Measurements from ENCODE around the gene LRP1. TPM values are rescaled to one million over a fixed set of nuclear protein-coding genes. Genes with fewer than 3 reads are reported as not detected.

Gene LRP1
- polyA plus RNA-seq, 1 donor (not counting 4 experiments of a cell fraction or from before 2014, with no cell fraction given) = 4.9 TPM

DNA sequence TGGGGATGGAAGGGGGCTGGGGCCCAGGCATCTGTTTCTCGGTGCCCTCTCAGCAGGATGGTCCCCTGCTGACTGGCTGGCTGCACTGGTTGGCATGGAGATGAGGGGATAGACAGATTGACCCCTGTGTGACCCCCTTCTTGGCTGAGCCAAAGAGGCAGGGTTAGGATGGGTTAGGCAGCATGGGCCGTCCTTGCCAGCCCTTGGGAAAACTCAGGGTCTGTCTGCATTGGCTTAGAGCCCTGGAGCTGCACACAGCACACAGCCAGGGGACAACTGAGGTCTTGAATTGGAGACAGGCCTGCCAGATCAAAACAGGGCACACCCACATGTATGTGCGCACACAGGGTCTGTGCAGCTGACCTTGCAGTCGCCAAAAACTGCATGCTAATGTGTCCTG is 30.4 kb downstream of the LRP1 start:
- no peaks in the 10 kb centered on the region for H3K4me1 ChIP-seq (ENCODE audit: control insufficient read depth, extremely low read depth, insufficient read depth, low read length)
- no peak overlapping the region for H3K9ac ChIP-seq (ENCODE audit: control insufficient read depth, extremely low read depth, insufficient read depth, low read length)
- TF ChIP-seq EZH2 (IDR thresholded peaks at IDR 0.05; ENCODE audit: low read length) = no peak
- TF ChIP-seq CTCF (optimal IDR thresholded peaks at IDR 0.05 in 1 of 3, IDR thresholded peaks at IDR 0.05 in 1 of 3, conservative IDR thresholded peaks at IDR 0.05 in 1 of 3; ENCODE audit: extremely low read depth in 1 of 3, insufficient read depth in 2 of 3, low read length in 3 of 3) = no peak
- H3K4me2 ChIP-seq (ENCODE audit: control insufficient read depth, extremely low read depth, insufficient read depth, low read depth, low read length) = no peak overlapping the region
- DNase-seq (ENCODE audit: low read depth, low spot score) (no peak), FAIRE-seq (no peak)
- no peak overlapping the region for H3K4me3 ChIP-seq (ENCODE audit: control insufficient read depth in 2 of 3, extremely low read depth in 1 of 3, insufficient read depth in 2 of 3, low read depth in 1 of 3, low read length in 3 of 3)
- peaks cover 0 to 27% of the 10 kb centered on the region in 2 experiments for H3K36me3 ChIP-seq (ENCODE audit: control insufficient read depth in 2 of 2, extremely low read depth in 1 of 2, insufficient read depth in 2 of 2, low read length in 2 of 2)
- H3K9me3 ChIP-seq (ENCODE audit: control insufficient read depth, low read depth, low read length) = no peaks in the 10 kb centered on the region
- no peaks in the 10 kb centered on the region for H3K27me3 ChIP-seq (ENCODE audit: control insufficient read depth, extremely low read depth, insufficient read depth, low read length)
- H3K27ac ChIP-seq (ENCODE audit: control insufficient read depth, insufficient read depth, low read length) = no peak overlapping the region
- H3K9me1 ChIP-seq (ENCODE audit: control insufficient read depth, extremely low read depth, insufficient read depth, low read length) = no peaks in the 10 kb centered on the region
- H4K20me1 ChIP-seq (ENCODE audit: control insufficient read depth, extremely low read depth, insufficient read depth, low read length) = no peaks in the 10 kb centered on the region
- H2AFZ ChIP-seq (ENCODE audit: control insufficient read depth, low read length) = no peak overlapping the region
- dilution Hi-C loops (cut with MboI; ENCODE audit: extremely low pct_ligation_motif_present, low sequenced_read_pairs) = no loop called here
- H3K79me2 ChIP-seq (ENCODE audit: control insufficient read depth, insufficient read depth, low read length) = no peaks in the 10 kb centered on the region

GRCh38 chr12:57159311-57159710 is 31.0 kb downstream of the LRP1 start:
- no peaks in the 10 kb centered on the region for H4K20me1 ChIP-seq (ENCODE audit: control insufficient read depth, extremely low read depth, insufficient read depth, low read length)
- H3K4me2 ChIP-seq (ENCODE audit: control insufficient read depth, extremely low read depth, insufficient read depth, low read depth, low read length) = no peak overlapping the region
- H3K36me3 ChIP-seq (ENCODE audit: control insufficient read depth in 2 of 2, extremely low read depth in 1 of 2, insufficient read depth in 2 of 2, low read length in 2 of 2) = peaks cover 0 to 24% of the 10 kb centered on the region in 2 experiments
- H3K79me2 ChIP-seq (ENCODE audit: control insufficient read depth, insufficient read depth, low read length) = no peaks in the 10 kb centered on the region
- no peaks in the 10 kb centered on the region for H3K4me1 ChIP-seq (ENCODE audit: control insufficient read depth, extremely low read depth, insufficient read depth, low read length)
- no peak overlapping the region for H2AFZ ChIP-seq (ENCODE audit: control insufficient read depth, low read length)
- H3K9me1 ChIP-seq (ENCODE audit: control insufficient read depth, extremely low read depth, insufficient read depth, low read length) = no peaks in the 10 kb centered on the region
- no peak overlapping the region for H3K4me3 ChIP-seq (ENCODE audit: control insufficient read depth in 2 of 3, extremely low read depth in 1 of 3, insufficient read depth in 2 of 3, low read depth in 1 of 3, low read length in 3 of 3)
- no peak overlapping the region for H3K9ac ChIP-seq (ENCODE audit: control insufficient read depth, extremely low read depth, insufficient read depth, low read length)
- dilution Hi-C loops (cut with MboI; ENCODE audit: extremely low pct_ligation_motif_present, low sequenced_read_pairs) = no loop called here
- DNase-seq (ENCODE audit: low read depth, low spot score) (no peak), FAIRE-seq (no peak)
- H3K9me3 ChIP-seq (ENCODE audit: control insufficient read depth, low read depth, low read length) = no peaks in the 10 kb centered on the region
- TF ChIP-seq CTCF (optimal IDR thresholded peaks at IDR 0.05 in 1 of 3, IDR thresholded peaks at IDR 0.05 in 1 of 3, conservative IDR thresholded peaks at IDR 0.05 in 1 of 3; ENCODE audit: extremely low read depth in 1 of 3, insufficient read depth in 2 of 3, low read length in 3 of 3) (no peak), EZH2 (IDR thresholded peaks at IDR 0.05; ENCODE audit: low read length) (no peak)
- H3K27me3 ChIP-seq (ENCODE audit: control insufficient read depth, extremely low read depth, insufficient read depth, low read length) = no peaks in the 10 kb centered on the region
- H3K27ac ChIP-seq (ENCODE audit: control insufficient read depth, insufficient read depth, low read length) = no peak overlapping the region
